NCI-H460 (cell line): ENCODE data around the gene TNFSF13. TPM values are rescaled to one million over a fixed set of nuclear protein-coding genes. Genes with fewer than 3 reads are reported as not detected.

Source experiments
- DNase-seq: peaks from one replicate; pipeline ENCODE4 v3.0.0-alpha.2; 2016; ENCODE audit warnings: low read depth; ENCODE audit errors: extremely low read depth
- polyA plus RNA-seq: library from polyadenylated mRNA; depleted of rRNA; stranded (reverse); fragments of >200 nt; gene quantifications from 2 replicates; pipeline ENCODE4 v1.2.3, GENCODE V29; 2014; cell fraction: nucleus; rRNA removed
- total RNA-seq: library from RNA; depleted of rRNA; stranded (reverse); fragments of >200 nt; shearing (Covaris generic); gene quantifications from 2 replicates; pipeline ENCODE4 v1.2.3, GENCODE V29; 2014; rRNA removed

TNFSF13 gene
- total RNA-seq = 0.63 and 1.4 TPM in 2 replicates
- 0.14 and 6.6 TPM in 2 replicates for polyA plus RNA-seq

GRCh38 chr17:7558544-7559319 lies at the start of gene TNFSF13:
TNFSF13 (plus strand) TSS chr17:7558750; CDS start chr17:7559040, 290 bp downstream.
- no peak for DNase-seq

- DNase-seq = no peak
Measured at GRCh38 chr17:7508846-7509245, 49.7 kb upstream of the TNFSF13 start.

- no peak for DNase-seq
Measured at GRCh38 chr17:7509937-7510336, 48.6 kb upstream of the TNFSF13 start.

GRCh38 chr17:7511108-7511507 lies 47.4 kb upstream of the TNFSF13 start:
- DNase-seq = no peak

GRCh38 chr17:7512105-7512504 lies 46.4 kb upstream of the TNFSF13 start:
- DNase-seq = no peak

GRCh38 chr17:7512824-7513540 lies 45.6 kb upstream of the TNFSF13 start:
- no peak for DNase-seq

- DNase-seq = no peak
Measured at GRCh38 chr17:7513850-7514419, 44.6 kb upstream of the TNFSF13 start.

- DNase-seq = no peak
Measured at GRCh38 chr17:7515911-7516610, 42.5 kb upstream of the TNFSF13 start.

- no peak for DNase-seq
Measured at GRCh38 chr17:7523033-7523432, 35.5 kb upstream of the TNFSF13 start.

- no peak for DNase-seq
Measured at GRCh38 chr17:7528842-7529241, 29.7 kb upstream of the TNFSF13 start.

- no peak for DNase-seq
Measured at GRCh38 chr17:7530023-7530900, 28.3 kb upstream of the TNFSF13 start.

- DNase-seq = no peak
Measured at GRCh38 chr17:7538050-7538449, 20.5 kb upstream of the TNFSF13 start.

- DNase-seq = no peak
Measured at GRCh38 chr17:7538891-7539545, 19.5 kb upstream of the TNFSF13 start.

- no peak for DNase-seq
Measured at GRCh38 chr17:7541074-7541621, 17.4 kb upstream of the TNFSF13 start.

- DNase-seq = no peak
Measured at GRCh38 chr17:7544911-7545310, 13.6 kb upstream of the TNFSF13 start.

GRCh38 chr17:7548585-7549400 lies 9.8 kb upstream of the TNFSF13 start, which contains the start of gene TNFSF12:
TNFSF12 (plus strand) TSS chr17:7549058; CDS start chr17:7549154, 96 bp downstream.
- DNase-seq = peak; percentile 24

GRCh38 chr17:7549401-7550055 lies 9.0 kb upstream of the TNFSF13 start:
- no peak for DNase-seq

- no peak for DNase-seq
Measured at GRCh38 chr17:7550344-7550743, 8.2 kb upstream of the TNFSF13 start.
